ENCODE measurements around the gene HOOK2. TPM values are rescaled to one million over a fixed set of nuclear protein-coding genes. Genes with fewer than 3 reads are reported as not detected.
"Not testable (repeated sequence)": the region's sequence is repeated elsewhere in the genome, so short reads cannot be mapped to it uniquely, and the experiment has no call there.

Gene HOOK2
- total and polyA plus RNA-seq, 2 of the 8 experiments (the other 6 are each of a cell fraction or from before 2014, with no cell fraction given): 23.8 to 63.2 TPM

GRCh38 chr19:12817810-12818209 is 42.5 kb upstream of the HOOK2 start:
- not testable (repeated sequence) for H3K9me3 ChIP-seq (ENCODE audit: insufficient read depth in 2 of 2, low read depth in 1 of 2, low read length in 1 of 2); H4K20me1 ChIP-seq (replicated peaks in 1 of 2; ENCODE audit: control insufficient read depth in 1 of 2, insufficient read depth in 2 of 2, low read length in 2 of 2); H2AFZ ChIP-seq (ENCODE audit: low read length); H3K23me2 ChIP-seq (ENCODE audit: low read depth, low read length); H2AK5ac ChIP-seq (ENCODE audit: low read depth, low read length); H3K23ac ChIP-seq (ENCODE audit: insufficient read length); H3K79me2 ChIP-seq (ENCODE audit: control insufficient read depth in 1 of 2, insufficient read depth in 2 of 2, low read length in 2 of 2); H3K4me1 ChIP-seq (replicated peaks in 1 of 4; ENCODE audit: control insufficient read depth in 3 of 4, insufficient read depth in 4 of 4, low read length in 3 of 4); H3K27ac ChIP-seq (ENCODE audit: low read depth, low read length); H3K27me3 ChIP-seq (replicated peaks in 1 of 4; ENCODE audit: control insufficient read depth in 3 of 4, extremely low read depth in 1 of 4, insufficient read depth in 3 of 4, low read length in 3 of 4); H4K8ac ChIP-seq (ENCODE audit: extremely low read depth, insufficient read depth, low read length); H3K4ac ChIP-seq (replicated peaks; ENCODE audit: insufficient read length, low read depth, low read length); H3K4me2 ChIP-seq (ENCODE audit: insufficient read depth in 1 of 2, low read depth in 2 of 2, low read length in 2 of 2); H3K9ac ChIP-seq (replicated peaks in 1 of 4; ENCODE audit: extremely low read depth in 1 of 4, low read depth in 3 of 4, low read length in 3 of 4); FAIRE-seq; H4K5ac ChIP-seq (ENCODE audit: insufficient read length, low read depth, low read length); H2BK12ac ChIP-seq (ENCODE audit: low read depth, low read length); H3K14ac ChIP-seq (ENCODE audit: insufficient read length); H3K56ac ChIP-seq (replicated peaks; ENCODE audit: insufficient read length, low read depth, low read length); H2BK20ac ChIP-seq (ENCODE audit: low read length); H3K4me3 ChIP-seq (ENCODE audit: extremely low read depth in 1 of 4, insufficient read depth in 2 of 4, low read depth in 3 of 4, low read length in 4 of 4); H3K18ac ChIP-seq (ENCODE audit: extremely low read depth, low read length); H2BK5ac ChIP-seq (ENCODE audit: low read depth, low read length); H4K91ac ChIP-seq (replicated peaks; ENCODE audit: insufficient read length, low read length); H2BK120ac ChIP-seq (replicated peaks; ENCODE audit: low read depth, low read length); H2BK15ac ChIP-seq (ENCODE audit: low read length); H3K79me1 ChIP-seq (ENCODE audit: low read depth, low read length); DNase-seq (ENCODE audit: low read depth in 1 of 2, low spot score in 2 of 2)
- ChIA-PET POLR2A (ENCODE audit: partially characterized antibody) (interaction anchor here (0.6 to 2.4 kb wide), 7 partner anchors 9 to 97 kb away, joined by 3 to 9 read pairs (median 3); partner anchors contain the start of gene RNASEH2A), CTCF (ENCODE audit: partially characterized antibody) (interaction anchor here (0.6 to 2.4 kb wide), 4 partner anchors 11 to 104 kb away, joined by 3 to 12 read pairs (median 4); partner anchors contain the start of gene RNASEH2A)
- 83% methylated on average over 11 of the region's 11 CpGs; no CpG with 5 or more reads in 1 of the 2 experiments for WGBS, 2 experiments (ENCODE audit: extremely low coverage in 1 of 2, insufficient coverage in 1 of 2, insufficient read length in 1 of 2, insufficient replicate concordance in 2 of 2, low coverage in 1 of 2, low lambda C conversion rate in 2 of 2, missing lambda C conversion rate in 1 of 2)
- peaks cover 3 to 21% (median 12%) of the 10 kb centered on the region in 4 experiments; a peak in 6 of 8 replicates for H3K36me3 ChIP-seq (ENCODE audit: control insufficient read depth in 2 of 4, insufficient read depth in 4 of 4, low read length in 3 of 4)

- POLR2A ChIA-PET (ENCODE audit: partially characterized antibody): interaction anchor here (0.6 to 2.4 kb wide), 5 partner anchors 11 to 96 kb away, joined by 3 to 9 read pairs (median 3); partner anchors contain the start of gene RNASEH2A
- H3K56ac ChIP-seq (replicated peaks; ENCODE audit: insufficient read length, low read depth, low read length); H2AFZ ChIP-seq (ENCODE audit: low read length); H2BK20ac ChIP-seq (ENCODE audit: low read length); DNase-seq (ENCODE audit: low read depth in 1 of 2, low spot score in 2 of 2); H4K5ac ChIP-seq (ENCODE audit: insufficient read length, low read depth, low read length); H2BK120ac ChIP-seq (replicated peaks; ENCODE audit: low read depth, low read length); H3K27me3 ChIP-seq (replicated peaks in 1 of 4; ENCODE audit: control insufficient read depth in 3 of 4, extremely low read depth in 1 of 4, insufficient read depth in 3 of 4, low read length in 3 of 4); H3K27ac ChIP-seq (ENCODE audit: low read depth, low read length); H3K4me1 ChIP-seq (replicated peaks in 1 of 4; ENCODE audit: control insufficient read depth in 3 of 4, insufficient read depth in 4 of 4, low read length in 3 of 4); H3K9me3 ChIP-seq (ENCODE audit: insufficient read depth in 2 of 2, low read depth in 1 of 2, low read length in 1 of 2); H3K23ac ChIP-seq (ENCODE audit: insufficient read length); H3K4ac ChIP-seq (replicated peaks; ENCODE audit: insufficient read length, low read depth, low read length); H3K23me2 ChIP-seq (ENCODE audit: low read depth, low read length); H2AK5ac ChIP-seq (ENCODE audit: low read depth, low read length); H3K18ac ChIP-seq (ENCODE audit: extremely low read depth, low read length); H2BK12ac ChIP-seq (ENCODE audit: low read depth, low read length); H3K79me2 ChIP-seq (ENCODE audit: control insufficient read depth in 1 of 2, insufficient read depth in 2 of 2, low read length in 2 of 2); H2BK15ac ChIP-seq (ENCODE audit: low read length); H3K14ac ChIP-seq (ENCODE audit: insufficient read length); H2BK5ac ChIP-seq (ENCODE audit: low read depth, low read length); H3K9ac ChIP-seq (replicated peaks in 1 of 4; ENCODE audit: extremely low read depth in 1 of 4, low read depth in 3 of 4, low read length in 3 of 4); H3K4me2 ChIP-seq (ENCODE audit: insufficient read depth in 1 of 2, low read depth in 2 of 2, low read length in 2 of 2); H3K79me1 ChIP-seq (ENCODE audit: low read depth, low read length); H4K8ac ChIP-seq (ENCODE audit: extremely low read depth, insufficient read depth, low read length); H4K91ac ChIP-seq (replicated peaks; ENCODE audit: insufficient read length, low read length); FAIRE-seq; H4K20me1 ChIP-seq (replicated peaks in 1 of 2; ENCODE audit: control insufficient read depth in 1 of 2, insufficient read depth in 2 of 2, low read length in 2 of 2); H3K4me3 ChIP-seq (ENCODE audit: extremely low read depth in 1 of 4, insufficient read depth in 2 of 4, low read depth in 3 of 4, low read length in 4 of 4): not testable (repeated sequence)
- H3K36me3 ChIP-seq (ENCODE audit: control insufficient read depth in 2 of 4, insufficient read depth in 4 of 4, low read length in 3 of 4): peaks cover 3 to 26% (median 12%) of the 10 kb centered on the region in 4 experiments; a peak in 6 of 8 replicates
- CTCF ChIA-PET (ENCODE audit: partially characterized antibody): interaction anchor here (0.6 to 2.4 kb wide), 4 partner anchors 8 to 68 kb away, joined by 3 to 12 read pairs (median 4); partner anchors contain the start of gene RNASEH2A
- 96% methylated on average over 6 of the region's 6 CpGs; no CpG with 5 or more reads in 1 of the 2 experiments for whole genome bisulfite sequencing, 2 experiments (ENCODE audit: extremely low coverage in 1 of 2, insufficient coverage in 1 of 2, insufficient read length in 1 of 2, insufficient replicate concordance in 2 of 2, low coverage in 1 of 2, low lambda C conversion rate in 2 of 2, missing lambda C conversion rate in 1 of 2)
Observed at GRCh38 chr19:12817188-12817587, 41.8 kb upstream of the HOOK2 start.
